Tibial artery (tissue), 4 donors: Measurements from ENCODE around the gene TIE1.

Source experiments
- DNase-seq, 2 donors: peaks; one replicate each; pipeline ENCODE4 v3.0.0-alpha.2; 2019
- H3K27ac ChIP-seq, 2 donors: fragments of 200-600 bp; sonication (generic) in 1 of 2; 1 replicate in 1 of 2; 2 replicates in 1 of 2; pipeline ENCODE4 v1.5.1; 2018 to 2019; ENCODE audit warnings: mild to moderate bottlenecking in 1 of 2
- H3K27me3 ChIP-seq, 2 donors: fragments of 200-600 bp; sonication (generic) in 1 of 2; one replicate each; pipeline versions ENCODE4 v1.5.1 to v1.6.0; 2016 to 2019
- H3K36me3 ChIP-seq, 3 donors: fragments of 200-600 bp; sonication (generic) in 2 of 3; one replicate each; pipeline ENCODE4 v1.5.1; 2016 to 2019; ENCODE audit warnings: mild to moderate bottlenecking in 2 of 3
- H3K4me1 ChIP-seq, 4 donors: fragments of 200-600 bp; sonication (generic) in 2 of 4; 1 replicate in 3 of 4; 2 replicates in 1 of 4; pipeline ENCODE4 v1.5.1; 2016 to 2019
- H3K4me3 ChIP-seq, 2 donors: fragments of 200-600 bp; sonication (generic) in 1 of 2; 1 replicate in 1 of 2; 2 replicates in 1 of 2; pipeline ENCODE4 v1.5.1; 2018 to 2019; ENCODE audit warnings: mild to moderate bottlenecking in 2 of 2
- H3K9me3 ChIP-seq, 3 donors: fragments of 200-600 bp; sonication (generic) in 1 of 3; one replicate each; pipeline ENCODE4 v1.5.1; 2016 to 2019
- CTCF ChIP-seq, 2 experiments: fragments of 200-600 bp in 1 of 2; fragments of 450-650 bp in 1 of 2; IDR thresholded peaks; one replicate each; pipeline ENCODE4 v1.5.1; 2017 to 2019; ENCODE audit warnings: antibody characterized with exemption in 2 of 2, mild to moderate bottlenecking in 1 of 2, moderate library complexity in 1 of 2
- intact Hi-C: fragments of 100-400 bp; cut with DNase I; formaldehyde crosslinking; loops from one replicate; pipeline ENCODE4 v1.15.0; 2023; ENCODE audit warnings: low total_unique reads

Gene TIE1

DNA sequence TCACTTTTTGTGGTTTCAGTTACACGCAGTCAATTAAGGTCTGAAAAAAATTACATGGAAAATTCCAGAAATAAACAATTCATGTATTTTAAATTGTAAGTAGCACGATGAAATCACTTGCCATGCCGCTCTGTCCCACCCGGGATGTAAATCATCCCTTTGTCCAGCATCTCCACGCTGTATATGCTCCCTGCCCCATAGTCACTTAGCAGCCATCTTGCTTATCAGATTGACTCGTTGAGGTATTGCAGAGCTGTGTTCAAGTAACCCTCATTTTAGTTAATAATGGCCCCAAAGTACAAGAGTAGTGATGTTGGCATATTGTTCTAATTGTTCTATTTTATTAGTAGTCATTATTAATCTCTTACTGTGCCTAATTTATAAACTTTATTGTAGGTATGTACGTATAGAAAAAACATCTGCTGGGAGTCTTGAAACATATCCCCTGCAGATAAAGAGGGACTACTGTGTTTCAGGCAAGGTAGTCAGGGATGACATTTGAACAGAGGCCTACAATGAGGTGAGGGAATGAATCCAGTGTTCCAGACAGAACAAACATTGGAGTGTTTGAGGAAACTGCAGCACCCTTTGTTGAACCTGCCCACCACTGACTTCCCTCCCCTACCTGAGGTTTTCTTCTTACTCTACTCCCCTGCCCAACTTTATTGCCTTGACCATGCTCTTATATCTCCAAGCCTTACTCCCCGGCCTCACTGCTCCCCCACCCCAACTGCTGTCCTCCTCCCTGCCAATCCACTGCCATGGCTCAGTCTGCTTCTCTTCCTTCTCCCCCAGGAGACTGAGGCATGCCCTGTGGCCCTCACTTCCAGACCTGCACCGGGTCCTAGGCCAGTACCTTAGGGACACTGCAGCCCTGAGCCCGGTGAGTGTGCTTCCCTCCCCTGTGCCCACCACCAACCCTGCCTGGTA lies 50.9 kb downstream of the TIE1 start:
- no peaks in the 10 kb centered on the region for H3K9me3 ChIP-seq
- H3K4me1 ChIP-seq = peaks cover 0 to 15% (median 10%) of the 10 kb centered on the region in 4 donors
- H3K36me3 ChIP-seq = no peaks in the 10 kb centered on the region
- H3K4me3 ChIP-seq = no peak overlapping the region
- no peak for TF ChIP-seq CTCF (IDR thresholded peaks at IDR 0.05)
- no peaks in the 10 kb centered on the region for H3K27me3 ChIP-seq
- intact Hi-C loops = loop anchor here (5.0 kb wide), 1 partner anchor 36 kb away; the partner anchor contains the start of genes MED8 and SZT2
- DNase-seq = no peak
- H3K27ac ChIP-seq = no peak overlapping the region

GRCh38 chr1:43352351-43352705 lies 51.5 kb downstream of the TIE1 start:
- H3K27ac ChIP-seq = no peak overlapping the region
- no peak for TF ChIP-seq CTCF (IDR thresholded peaks at IDR 0.05)
- intact Hi-C loops = loop anchor here (5.0 kb wide), 1 partner anchor 35 kb away; the partner anchor contains the start of genes MED8 and SZT2

DNA sequence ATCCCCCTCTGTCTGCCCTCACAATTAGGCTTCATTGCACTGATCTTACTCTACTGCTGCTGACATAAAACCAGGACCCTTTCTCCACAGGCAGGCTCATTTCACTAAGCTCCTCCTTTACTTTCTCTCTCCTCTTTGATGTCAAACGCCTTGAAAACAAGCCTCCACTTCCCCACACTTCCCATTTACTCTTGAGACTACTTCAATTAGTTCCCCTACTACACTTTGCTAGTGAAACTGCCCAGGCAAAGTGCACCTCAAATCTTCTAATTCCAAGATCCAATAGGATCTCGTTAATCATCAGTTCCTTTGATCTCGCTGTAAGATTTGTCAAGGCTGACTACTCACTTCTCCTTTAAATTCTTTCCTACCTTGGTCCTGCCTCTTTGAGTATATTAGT lies 52.1 kb downstream of the TIE1 start:
- Histone ChIP-seq H3K4me3 (no peak overlapping the region), H3K36me3 (no peaks in the 10 kb centered on the region), H3K27ac (no peak overlapping the region), H3K4me1 (peaks cover 0 to 21% (median 13%) of the 10 kb centered on the region in 4 donors), H3K27me3 (no peaks in the 10 kb centered on the region), H3K9me3 (no peaks in the 10 kb centered on the region)
- intact Hi-C loops = loop anchor here (5.0 kb wide), 1 partner anchor 34 kb away; the partner anchor contains the start of genes MED8 and SZT2
- DNase-seq = no peak
- TF ChIP-seq CTCF (IDR thresholded peaks at IDR 0.05) = no peak

More at GRCh38 chr1:43352351-43352705, 51.5 kb downstream of the TIE1 start:
- Histone ChIP-seq H3K4me1 (peaks cover 0 to 15% (median 10%) of the 10 kb centered on the region in 4 donors), H3K9me3 (no peaks in the 10 kb centered on the region), H3K36me3 (no peaks in the 10 kb centered on the region), H3K4me3 (no peak overlapping the region), H3K27me3 (no peaks in the 10 kb centered on the region)
- DNase-seq = no peak

GRCh38 chr1:43354471-43354870 lies 53.7 kb downstream of the TIE1 start:
- DNase-seq = no peak
- Histone ChIP-seq H3K27me3 (no peaks in the 10 kb centered on the region), H3K4me1 (peaks cover 0 to 27% (median 16%) of the 10 kb centered on the region in 4 donors), H3K27ac (no peak overlapping the region), H3K36me3 (no peaks in the 10 kb centered on the region), H3K9me3 (no peaks in the 10 kb centered on the region), H3K4me3 (no peak overlapping the region)
- TF ChIP-seq CTCF (IDR thresholded peaks at IDR 0.05) = no peak
- intact Hi-C loops = loop anchor here (5.0 kb wide), 1 partner anchor 33 kb away; the partner anchor contains the start of genes MED8 and SZT2

GRCh38 chr1:43354936-43355335 lies 54.2 kb downstream of the TIE1 start:
- no peak for TF ChIP-seq CTCF (IDR thresholded peaks at IDR 0.05)
- Histone ChIP-seq H3K36me3 (no peaks in the 10 kb centered on the region), H3K9me3 (no peaks in the 10 kb centered on the region), H3K4me1 (peaks cover 0 to 23% (median 13%) of the 10 kb centered on the region in 4 donors), H3K4me3 (no peak overlapping the region), H3K27ac (no peak overlapping the region), H3K27me3 (no peaks in the 10 kb centered on the region)
- no peak for DNase-seq
- intact Hi-C loops = loop anchor here (5.0 kb wide), 1 partner anchor 32 kb away; the partner anchor contains the start of genes MED8 and SZT2
